Ureter (tissue), 1 donor: ENCODE data around the gene ANKRD39. TPM values are rescaled to one million over a fixed set of nuclear protein-coding genes. Genes with fewer than 3 reads are reported as not detected.
A peak's percentile ranks its signal among the peaks of the same experiment; 100 is the strongest.
"Not testable (repeated sequence)": the region's sequence is repeated elsewhere in the genome, so short reads cannot be mapped to it uniquely, and the experiment has no call there.

Source experiments
- DNase-seq: peaks from one replicate; pipeline ENCODE4 v3.0.0-alpha.2; 2020; ENCODE audit warnings: low spot score
- total RNA-seq: library from RNA; stranded (reverse); gene quantifications from one replicate; pipeline ENCODE4 v1.2.4, GENCODE V29; 2023
- donor health status: DM: yes; HTN: yes; CAD: no.

Gene ANKRD39
- total RNA-seq, 1 donor from 2014 or later, result 13.0 TPM

GRCh38 chr2:96870626-96871255 lies 12.9 kb upstream of the ANKRD39 start:
- DNase-seq, result peak; percentile 75

GRCh38 chr2:96869822-96870625 lies 12.2 kb upstream of the ANKRD39 start, which contains the start of gene SEMA4C:
TSS of gene SEMA4C (minus strand) at chr2:96870080. CDS start at chr2:96867886, 2,194 bp downstream.
- peak; percentile 71 for DNase-seq

GRCh38 chr2:96869281-96869821 lies 11.5 kb upstream of the ANKRD39 start:
- DNase-seq, result peak; percentile 87

- DNase-seq, result peak; percentile 93
Observed at GRCh38 chr2:96868555-96869280, 10.9 kb upstream of the ANKRD39 start.

GRCh38 chr2:96867756-96868554 lies 10.1 kb upstream of the ANKRD39 start:
- DNase-seq, result no peak

GRCh38 chr2:96866986-96867755 lies 9.4 kb upstream of the ANKRD39 start:
- DNase-seq, result peak; percentile 41

- DNase-seq, result no peak
Observed at GRCh38 chr2:96866586-96866985, 8.8 kb upstream of the ANKRD39 start.

GRCh38 chr2:96866149-96866548 lies 8.3 kb upstream of the ANKRD39 start:
- DNase-seq, result no peak

- no peak for DNase-seq
Observed at GRCh38 chr2:96865654-96866053, 7.8 kb upstream of the ANKRD39 start.

- no peak for DNase-seq
Observed at GRCh38 chr2:96864343-96865091, 6.7 kb upstream of the ANKRD39 start.

GRCh38 chr2:96863575-96864342 lies 5.9 kb upstream of the ANKRD39 start:
- DNase-seq, result no peak

GRCh38 chr2:96863056-96863455 lies 5.2 kb upstream of the ANKRD39 start:
- not testable (repeated sequence) for DNase-seq

GRCh38 chr2:96861074-96861473 lies 3.3 kb upstream of the ANKRD39 start:
- DNase-seq, result no peak

- peak; percentile 44 for DNase-seq
Observed at GRCh38 chr2:96860065-96861029, 2.5 kb upstream of the ANKRD39 start.

GRCh38 chr2:96859681-96860064 lies 1.9 kb upstream of the ANKRD39 start:
- DNase-seq, result no peak

- DNase-seq, result peak; percentile 56
Observed at GRCh38 chr2:96859099-96859649, 1.4 kb upstream of the ANKRD39 start.
